GM10266 (cell line): ENCODE measurements around the gene SASH3.
A peak's percentile ranks its signal among the peaks of the same experiment; 100 is the strongest.

Experiments
- DNase-seq: peaks from one replicate; pipeline ENCODE4 v3.0.0; 2012; ENCODE audit errors: extremely low spot score
- TF ChIP-seq, protein P1 (sequence below): IDR thresholded peaks from 2 replicates; pipeline ENCODE4 v1.5.1; 2012; ENCODE audit warnings: mild to moderate bottlenecking, low read depth; ENCODE audit not compliant: control insufficient read depth, insufficient read depth; ENCODE audit errors: missing control alignments

SASH3 gene

GRCh38 chrX:129769467-129770154, 10.1 kb upstream of the SASH3 start:
- TF ChIP-seq, protein P1, sequence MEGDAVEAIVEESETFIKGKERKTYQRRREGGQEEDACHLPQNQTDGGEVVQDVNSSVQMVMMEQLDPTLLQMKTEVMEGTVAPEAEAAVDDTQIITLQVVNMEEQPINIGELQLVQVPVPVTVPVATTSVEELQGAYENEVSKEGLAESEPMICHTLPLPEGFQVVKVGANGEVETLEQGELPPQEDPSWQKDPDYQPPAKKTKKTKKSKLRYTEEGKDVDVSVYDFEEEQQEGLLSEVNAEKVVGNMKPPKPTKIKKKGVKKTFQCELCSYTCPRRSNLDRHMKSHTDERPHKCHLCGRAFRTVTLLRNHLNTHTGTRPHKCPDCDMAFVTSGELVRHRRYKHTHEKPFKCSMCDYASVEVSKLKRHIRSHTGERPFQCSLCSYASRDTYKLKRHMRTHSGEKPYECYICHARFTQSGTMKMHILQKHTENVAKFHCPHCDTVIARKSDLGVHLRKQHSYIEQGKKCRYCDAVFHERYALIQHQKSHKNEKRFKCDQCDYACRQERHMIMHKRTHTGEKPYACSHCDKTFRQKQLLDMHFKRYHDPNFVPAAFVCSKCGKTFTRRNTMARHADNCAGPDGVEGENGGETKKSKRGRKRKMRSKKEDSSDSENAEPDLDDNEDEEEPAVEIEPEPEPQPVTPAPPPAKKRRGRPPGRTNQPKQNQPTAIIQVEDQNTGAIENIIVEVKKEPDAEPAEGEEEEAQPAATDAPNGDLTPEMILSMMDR: no peak

GRCh38 chrX:129771266-129771995, 8.3 kb upstream of the SASH3 start:
- TF ChIP-seq, protein P1: no peak
- DNase-seq: no peak

More at GRCh38 chrX:129769467-129770154, 10.1 kb upstream of the SASH3 start:
- peak; percentile 32 for DNase-seq

DNA sequence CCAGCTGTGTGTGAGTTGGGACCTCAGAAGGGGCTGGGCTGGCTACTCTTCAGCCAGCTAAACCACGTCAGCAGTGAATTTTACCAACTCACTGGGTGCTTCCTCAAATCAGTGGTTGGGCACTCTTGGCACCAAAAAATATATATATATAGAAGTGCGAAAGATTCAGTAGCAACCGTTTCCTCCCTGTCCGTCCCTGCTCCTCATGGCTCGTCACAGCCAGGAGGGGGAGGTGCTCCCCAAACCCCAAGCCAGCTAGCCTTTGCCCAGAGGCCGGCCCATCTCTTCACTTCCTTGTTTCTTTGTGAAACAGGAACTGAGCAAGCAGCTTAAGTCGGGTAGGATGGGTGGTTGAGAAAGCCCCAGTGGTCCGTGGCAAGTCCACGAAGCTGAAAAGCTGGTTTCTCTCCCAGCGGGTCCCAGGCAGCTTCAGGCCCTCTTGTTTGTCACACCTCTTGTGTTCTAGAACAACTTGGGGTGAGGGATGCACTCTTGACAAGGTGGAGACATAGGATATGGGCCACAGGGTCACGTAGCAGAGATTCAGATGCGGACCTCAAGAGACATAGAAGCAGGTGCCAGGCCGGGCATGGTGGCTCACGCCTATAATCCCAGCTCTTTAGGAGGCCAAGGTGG, 6.8 kb upstream of the SASH3 start:
- DNase-seq: peak; percentile 30
- TF ChIP-seq, protein P1: no peak

DNA sequence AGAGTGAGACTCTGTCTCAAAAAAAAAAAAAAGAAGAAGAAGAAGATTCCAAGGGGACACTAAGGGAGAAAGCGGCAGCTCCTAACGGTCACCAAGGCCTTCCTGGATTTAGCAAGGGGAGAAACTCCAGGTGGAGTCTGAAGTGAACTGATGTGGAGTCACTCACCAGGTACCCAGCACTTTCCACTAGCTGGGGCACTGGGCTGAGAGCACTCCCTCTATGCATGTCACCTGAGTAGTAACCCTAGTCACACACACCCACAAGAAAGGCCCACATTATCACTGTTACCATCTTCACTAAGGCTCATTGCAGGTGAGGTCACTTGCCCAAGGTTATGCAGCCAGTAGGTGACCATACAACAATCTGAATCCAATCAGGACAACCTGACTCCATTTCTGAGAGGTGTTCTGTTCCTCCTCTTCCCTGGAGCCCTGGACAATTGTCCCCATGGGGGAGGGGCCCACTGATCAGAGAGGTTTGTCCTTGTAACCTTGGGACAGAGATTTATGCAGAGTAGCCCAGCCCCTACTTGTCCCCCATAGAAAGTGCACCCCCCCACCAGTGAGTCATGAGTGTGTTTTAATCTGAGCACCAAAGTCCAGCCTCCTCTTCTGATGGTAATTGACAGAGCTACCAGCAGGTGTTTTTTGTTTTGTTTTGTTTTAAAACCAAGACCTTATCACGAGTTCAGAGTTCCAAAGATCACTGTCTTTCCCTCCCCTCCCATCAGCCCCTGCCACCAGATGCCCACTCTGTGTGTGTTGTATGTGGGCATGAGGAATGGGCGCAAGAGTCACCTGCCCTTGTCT, 5.9 kb upstream of the SASH3 start:
- no peak for DNase-seq
- TF ChIP-seq, protein P1: no peak

- no peak for DNase-seq
- TF ChIP-seq, protein P1: no peak
Measured at GRCh38 chrX:129777218-129778030, 2.3 kb upstream of the SASH3 start.

GRCh38 chrX:129779086-129779672, 570 bp upstream of the SASH3 start:
- DNase-seq: no peak
- TF ChIP-seq, protein P1: no peak
